ENCODE results near the gene TAPT1. TPM values are rescaled to one million over a fixed set of nuclear protein-coding genes. Genes with fewer than 3 reads are reported as not detected.

The TAPT1 gene
- total RNA-seq, 1 experiment from 2014 or later = 22.0 TPM

DNA sequence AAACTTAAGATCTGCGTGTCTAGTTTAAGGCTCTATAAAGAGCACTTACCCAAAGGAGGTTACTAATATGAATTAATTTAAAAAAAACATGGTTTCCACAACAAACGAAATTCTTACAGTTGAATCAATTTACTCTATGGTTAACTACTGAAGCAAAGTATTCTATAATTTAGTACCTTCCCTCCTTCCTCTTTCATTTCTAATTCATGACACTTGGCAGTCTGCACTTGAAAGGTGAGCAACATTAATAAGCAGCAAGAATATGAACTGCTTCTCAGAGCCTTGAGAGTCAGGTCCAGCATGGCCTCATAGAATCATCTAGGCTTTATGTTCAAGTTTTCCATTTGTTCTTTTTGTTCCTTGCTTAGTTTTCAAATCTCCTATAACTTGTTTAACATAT is 42.7 kb downstream of the TAPT1 start:
- no peak for DNase-seq (ENCODE audit: unreplicated experiment)
- H3K36me3 Mint-ChIP-seq (ENCODE audit: insufficient read depth, unreplicated experiment) = peaks cover 26% of the 10 kb centered on the region
- H3K4me1 Mint-ChIP-seq (ENCODE audit: insufficient read depth, unreplicated experiment) = no peaks in the 10 kb centered on the region
- H3K27me3 Mint-ChIP-seq (ENCODE audit: insufficient read depth, unreplicated experiment) = no peaks in the 10 kb centered on the region
- no TSS peak for BruUV-seq (replicated peaks)
- H3K27ac Mint-ChIP-seq (ENCODE audit: low read depth, unreplicated experiment) = no peak overlapping the region
- TF ChIP-seq, protein P1, sequence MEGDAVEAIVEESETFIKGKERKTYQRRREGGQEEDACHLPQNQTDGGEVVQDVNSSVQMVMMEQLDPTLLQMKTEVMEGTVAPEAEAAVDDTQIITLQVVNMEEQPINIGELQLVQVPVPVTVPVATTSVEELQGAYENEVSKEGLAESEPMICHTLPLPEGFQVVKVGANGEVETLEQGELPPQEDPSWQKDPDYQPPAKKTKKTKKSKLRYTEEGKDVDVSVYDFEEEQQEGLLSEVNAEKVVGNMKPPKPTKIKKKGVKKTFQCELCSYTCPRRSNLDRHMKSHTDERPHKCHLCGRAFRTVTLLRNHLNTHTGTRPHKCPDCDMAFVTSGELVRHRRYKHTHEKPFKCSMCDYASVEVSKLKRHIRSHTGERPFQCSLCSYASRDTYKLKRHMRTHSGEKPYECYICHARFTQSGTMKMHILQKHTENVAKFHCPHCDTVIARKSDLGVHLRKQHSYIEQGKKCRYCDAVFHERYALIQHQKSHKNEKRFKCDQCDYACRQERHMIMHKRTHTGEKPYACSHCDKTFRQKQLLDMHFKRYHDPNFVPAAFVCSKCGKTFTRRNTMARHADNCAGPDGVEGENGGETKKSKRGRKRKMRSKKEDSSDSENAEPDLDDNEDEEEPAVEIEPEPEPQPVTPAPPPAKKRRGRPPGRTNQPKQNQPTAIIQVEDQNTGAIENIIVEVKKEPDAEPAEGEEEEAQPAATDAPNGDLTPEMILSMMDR (IDR thresholded peaks at IDR 0.05; ENCODE audit: unreplicated experiment) = no peak
- intact Hi-C loops (cut with micrococcal nuclease) = no loop called here
- CTCF ChIA-PET = interaction anchor here (1.5 to 2.0 kb wide), 2 partner anchors 13 to 17 kb away, joined by 5 to 6 read pairs; no protein-coding TSS in a partner anchor
- H3K9me3 Mint-ChIP-seq (ENCODE audit: unreplicated experiment) = no peaks in the 10 kb centered on the region
- no peak overlapping the region for H3K4me3 Mint-ChIP-seq (ENCODE audit: unreplicated experiment)
- POLR2A ChIA-PET = no interaction called here

DNA sequence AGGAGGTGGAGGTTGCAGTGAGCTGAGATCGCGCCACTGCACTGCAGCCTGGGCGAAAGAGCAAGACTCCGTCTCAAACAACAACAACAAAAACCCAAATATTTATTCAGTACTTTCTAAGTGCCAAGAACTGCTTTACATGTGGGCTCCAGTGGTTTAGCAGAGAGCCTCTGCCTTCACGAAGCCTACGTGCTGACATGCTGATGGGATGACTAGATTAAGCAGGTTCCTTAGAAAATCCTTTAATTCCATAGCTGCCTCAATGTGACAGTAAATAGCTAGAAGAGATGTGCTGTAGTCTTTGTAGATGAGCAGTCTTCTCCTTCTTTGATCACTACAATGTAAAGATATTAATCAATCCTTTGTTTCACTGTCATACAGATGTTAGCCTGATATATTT is 49.6 kb downstream of the TAPT1 start:
- DNase-seq (ENCODE audit: unreplicated experiment) = no peak
- TF ChIP-seq, protein P1 (IDR thresholded peaks at IDR 0.05; ENCODE audit: unreplicated experiment) = no peak
- no peak overlapping the region for H3K27ac Mint-ChIP-seq (ENCODE audit: low read depth, unreplicated experiment)
- H3K9me3 Mint-ChIP-seq (ENCODE audit: unreplicated experiment) = no peaks in the 10 kb centered on the region
- no TSS peak for BruUV-seq (replicated peaks)
- H3K36me3 Mint-ChIP-seq (ENCODE audit: insufficient read depth, unreplicated experiment) = peaks cover 20% of the 10 kb centered on the region
- ChIA-PET POLR2A (interaction anchor here (0.6 kb wide), 1 partner anchor 137 kb away, joined by 3 read pairs; no protein-coding TSS in a partner anchor), CTCF (no interaction called here)
- no peaks in the 10 kb centered on the region for H3K27me3 Mint-ChIP-seq (ENCODE audit: insufficient read depth, unreplicated experiment)
- intact Hi-C loops (cut with micrococcal nuclease) = no loop called here
- no peak overlapping the region for H3K4me3 Mint-ChIP-seq (ENCODE audit: unreplicated experiment)
- no peaks in the 10 kb centered on the region for H3K4me1 Mint-ChIP-seq (ENCODE audit: insufficient read depth, unreplicated experiment)

DNA sequence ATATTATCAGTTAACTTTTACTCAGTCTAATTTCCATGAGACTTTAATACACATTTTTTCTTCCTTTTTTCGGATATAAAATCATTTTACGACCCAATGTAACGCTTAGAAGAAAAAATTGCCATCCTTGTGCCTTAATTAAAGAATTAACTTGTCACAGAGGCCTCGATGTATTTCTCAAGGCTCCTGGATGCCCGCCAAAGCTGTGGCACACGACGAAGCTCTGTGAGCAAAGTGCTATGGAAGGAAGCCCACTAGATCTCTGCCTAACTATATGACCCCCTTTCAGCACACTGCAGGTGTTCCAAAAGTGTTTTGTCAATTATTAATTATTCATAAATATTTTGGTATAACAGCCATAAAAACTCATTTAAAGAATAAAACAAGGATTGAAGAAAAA is 54.4 kb downstream of the TAPT1 start:
- ChIA-PET CTCF (interaction anchor here (0.6 kb wide), 1 partner anchor 117 kb away, joined by 3 read pairs; no protein-coding TSS in a partner anchor), POLR2A (no interaction called here)
- no peak for DNase-seq (ENCODE audit: unreplicated experiment)
- Mint-ChIP-seq H3K9me3 (ENCODE audit: unreplicated experiment) (no peaks in the 10 kb centered on the region), H3K4me3 (ENCODE audit: unreplicated experiment) (no peak overlapping the region), H3K27me3 (ENCODE audit: insufficient read depth, unreplicated experiment) (no peaks in the 10 kb centered on the region), H3K4me1 (ENCODE audit: insufficient read depth, unreplicated experiment) (no peaks in the 10 kb centered on the region), H3K36me3 (ENCODE audit: insufficient read depth, unreplicated experiment) (peaks cover 13% of the 10 kb centered on the region), H3K27ac (ENCODE audit: low read depth, unreplicated experiment) (no peak overlapping the region)
- TF ChIP-seq, protein P1 (IDR thresholded peaks at IDR 0.05; ENCODE audit: unreplicated experiment) = no peak
- BruUV-seq (replicated peaks) = no TSS peak
- intact Hi-C loops (cut with micrococcal nuclease) = no loop called here

DNA sequence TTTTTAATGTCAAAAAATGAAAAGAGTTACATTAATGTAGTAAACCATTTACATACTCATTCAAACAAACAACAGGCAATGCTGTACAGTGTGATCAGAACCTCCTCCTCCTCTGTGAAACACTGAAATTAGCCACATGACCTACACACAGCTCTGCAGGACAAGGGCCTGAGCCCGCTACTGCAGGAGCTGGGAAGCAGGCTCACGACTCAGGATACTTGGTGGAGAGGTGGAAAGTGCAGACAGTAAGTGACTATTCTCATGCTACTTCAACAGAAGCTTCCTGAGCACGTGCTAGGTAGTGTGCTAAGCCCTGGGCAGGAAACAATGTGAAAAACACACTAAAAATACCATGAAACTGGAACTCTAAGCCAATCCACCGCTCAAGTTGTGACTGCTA is 56.8 kb downstream of the TAPT1 start:
- TF ChIP-seq, protein P1 (IDR thresholded peaks at IDR 0.05; ENCODE audit: unreplicated experiment) = no peak
- Mint-ChIP-seq H3K4me1 (ENCODE audit: insufficient read depth, unreplicated experiment) (no peaks in the 10 kb centered on the region), H3K9me3 (ENCODE audit: unreplicated experiment) (no peaks in the 10 kb centered on the region), H3K36me3 (ENCODE audit: insufficient read depth, unreplicated experiment) (peaks cover 27% of the 10 kb centered on the region), H3K4me3 (ENCODE audit: unreplicated experiment) (no peak overlapping the region), H3K27ac (ENCODE audit: low read depth, unreplicated experiment) (no peak overlapping the region), H3K27me3 (ENCODE audit: insufficient read depth, unreplicated experiment) (no peaks in the 10 kb centered on the region)
- ChIA-PET POLR2A (no interaction called here), CTCF (no interaction called here)
- no peak for DNase-seq (ENCODE audit: unreplicated experiment)
- BruUV-seq (replicated peaks) = no TSS peak
- intact Hi-C loops (cut with micrococcal nuclease) = no loop called here
